ENCODE results near the gene LIN37. TPM values are rescaled to one million over a fixed set of nuclear protein-coding genes. Genes with fewer than 3 reads are reported as not detected.
A peak's percentile ranks its signal among the peaks of the same experiment; 100 is the strongest.

The LIN37 gene
- total and polyA plus RNA-seq, 8 donors, result 1.7 to 44.0 (median 4.5) TPM

DNA sequence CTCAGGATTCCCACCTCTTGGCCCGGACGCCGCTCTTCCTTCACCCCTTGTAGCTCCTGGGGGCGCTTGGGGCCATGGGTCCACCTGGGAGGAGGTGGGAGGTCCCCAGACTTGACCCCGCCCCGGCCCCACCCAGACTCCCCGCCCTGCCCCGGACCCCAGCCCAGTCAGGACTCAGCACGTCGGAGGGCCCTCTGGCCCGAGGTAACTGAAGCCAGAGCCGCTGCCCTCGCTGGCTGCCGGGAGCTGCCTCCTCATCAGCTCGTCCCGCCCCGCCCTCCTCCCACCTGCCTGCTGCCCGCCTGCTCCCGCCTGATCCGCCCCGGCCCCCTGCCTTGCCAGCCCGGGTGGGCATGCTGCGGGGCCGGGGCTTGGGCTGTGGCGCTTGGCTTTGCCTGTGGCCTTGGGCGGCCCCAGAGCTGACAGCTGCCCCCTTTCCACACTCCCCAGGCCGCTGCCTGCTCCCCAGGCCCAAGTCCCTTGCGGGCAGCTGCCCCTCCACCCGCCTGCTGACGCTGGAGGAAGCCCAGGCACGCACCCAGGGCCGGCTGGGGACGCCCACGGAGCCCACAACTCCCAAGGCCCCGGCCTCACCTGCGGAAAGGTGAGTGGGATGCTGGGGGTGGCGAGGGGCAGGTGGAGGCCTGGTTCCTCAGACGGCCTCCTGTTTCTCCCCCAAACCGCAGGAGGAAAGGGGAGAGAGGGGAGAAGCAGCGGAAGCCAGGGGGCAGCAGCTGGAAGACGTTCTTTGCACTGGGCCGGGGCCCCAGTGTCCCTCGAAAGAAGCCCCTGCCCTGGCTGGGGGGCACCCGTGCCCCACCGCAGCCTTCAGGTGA is 36.3 kb downstream of the LIN37 start:
- ATAC-seq, result peak in 1 of 4 donors; percentile 19
- H3K27me3 ChIP-seq, result no peaks in the 10 kb centered on the region
- peak in 1 of 6 donors; percentile 72 for DNase-seq
- H3K36me3 ChIP-seq, result no peaks in the 10 kb centered on the region
- H3K4me1 ChIP-seq, result no peaks in the 10 kb centered on the region
- TF ChIP-seq, protein P1, sequence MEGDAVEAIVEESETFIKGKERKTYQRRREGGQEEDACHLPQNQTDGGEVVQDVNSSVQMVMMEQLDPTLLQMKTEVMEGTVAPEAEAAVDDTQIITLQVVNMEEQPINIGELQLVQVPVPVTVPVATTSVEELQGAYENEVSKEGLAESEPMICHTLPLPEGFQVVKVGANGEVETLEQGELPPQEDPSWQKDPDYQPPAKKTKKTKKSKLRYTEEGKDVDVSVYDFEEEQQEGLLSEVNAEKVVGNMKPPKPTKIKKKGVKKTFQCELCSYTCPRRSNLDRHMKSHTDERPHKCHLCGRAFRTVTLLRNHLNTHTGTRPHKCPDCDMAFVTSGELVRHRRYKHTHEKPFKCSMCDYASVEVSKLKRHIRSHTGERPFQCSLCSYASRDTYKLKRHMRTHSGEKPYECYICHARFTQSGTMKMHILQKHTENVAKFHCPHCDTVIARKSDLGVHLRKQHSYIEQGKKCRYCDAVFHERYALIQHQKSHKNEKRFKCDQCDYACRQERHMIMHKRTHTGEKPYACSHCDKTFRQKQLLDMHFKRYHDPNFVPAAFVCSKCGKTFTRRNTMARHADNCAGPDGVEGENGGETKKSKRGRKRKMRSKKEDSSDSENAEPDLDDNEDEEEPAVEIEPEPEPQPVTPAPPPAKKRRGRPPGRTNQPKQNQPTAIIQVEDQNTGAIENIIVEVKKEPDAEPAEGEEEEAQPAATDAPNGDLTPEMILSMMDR (IDR thresholded peaks at IDR 0.05), result no peak
- H3K9me3 ChIP-seq, result no peaks in the 10 kb centered on the region
- H3K27ac ChIP-seq, result no peak overlapping the region
- FAIRE-seq, result no peak
- no peak overlapping the region for H3K4me3 ChIP-seq
- WGBS, 2 donors, result 85 to 86% methylated on average over 31 to 45 of the region's 45 CpGs
- intact Hi-C loops (cut with DNase I), result no loop called here

DNA sequence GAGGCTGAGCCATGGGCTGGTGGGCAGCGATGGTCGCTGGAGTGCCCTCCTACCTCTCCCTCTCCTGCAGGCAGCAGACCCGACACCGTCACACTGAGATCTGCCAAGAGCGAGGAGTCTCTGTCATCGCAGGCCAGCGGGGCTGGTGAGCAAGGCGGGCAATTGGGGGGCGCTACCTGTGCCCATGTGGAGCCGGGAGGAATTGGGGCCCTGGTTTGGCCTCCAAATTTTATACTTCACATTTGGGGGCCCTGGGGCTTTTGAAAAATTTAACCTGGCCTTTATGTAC is 36.9 kb downstream of the LIN37 start:
- 93 to 94% methylated on average over 10 of the region's 10 CpGs for WGBS, 2 donors
- Histone ChIP-seq H3K9me3 (no peaks in the 10 kb centered on the region), H3K4me1 (no peaks in the 10 kb centered on the region), H3K4me3 (no peak overlapping the region), H3K27ac (no peak overlapping the region), H3K36me3 (no peaks in the 10 kb centered on the region), H3K27me3 (no peaks in the 10 kb centered on the region)
- DNase-seq (no peak), FAIRE-seq (no peak), ATAC-seq (no peak)
- intact Hi-C loops (cut with DNase I), result no loop called here
- TF ChIP-seq, protein P1 (IDR thresholded peaks at IDR 0.05), result no peak

DNA sequence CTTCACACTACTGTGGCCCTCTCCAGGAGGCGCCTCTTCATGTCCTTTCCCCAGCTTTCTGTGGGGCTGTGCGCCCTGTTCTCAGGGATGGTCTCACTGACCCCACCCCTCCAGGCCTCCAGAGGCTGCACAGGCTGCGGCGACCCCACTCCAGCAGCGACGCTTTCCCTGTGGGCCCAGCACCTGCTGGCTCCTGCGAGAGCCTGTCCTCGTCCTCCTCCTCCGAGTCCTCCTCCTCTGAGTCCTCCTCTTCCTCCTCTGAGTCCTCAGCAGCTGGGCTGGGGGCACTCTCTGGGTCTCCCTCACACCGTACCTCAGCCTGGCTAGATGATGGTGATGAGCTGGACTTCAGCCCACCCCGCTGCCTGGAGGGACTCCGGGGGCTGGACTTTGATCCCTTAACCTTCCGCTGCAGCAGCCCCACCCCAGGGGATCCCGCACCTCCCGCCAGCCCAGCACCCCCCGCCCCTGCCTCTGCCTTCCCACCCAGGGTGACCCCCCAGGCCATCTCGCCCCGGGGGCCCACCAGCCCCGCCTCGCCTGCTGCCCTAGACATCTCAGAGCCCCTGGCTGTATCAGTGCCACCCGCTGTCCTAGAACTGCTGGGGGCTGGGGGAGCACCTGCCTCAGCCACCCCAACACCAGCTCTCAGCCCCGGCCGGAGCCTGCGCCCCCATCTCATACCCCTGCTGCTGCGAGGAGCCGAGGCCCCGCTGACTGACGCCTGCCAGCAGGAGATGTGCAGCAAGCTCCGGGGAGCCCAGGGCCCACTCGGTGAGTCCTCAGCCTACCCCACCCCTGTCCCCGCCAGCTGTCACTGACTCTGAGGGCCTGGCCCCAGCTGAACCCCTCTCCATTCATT is 38.2 kb downstream of the LIN37 start:
- no peak overlapping the region for H3K4me3 ChIP-seq
- TF ChIP-seq, protein P1 (IDR thresholded peaks at IDR 0.05), result no peak
- intact Hi-C loops (cut with DNase I), result no loop called here
- no peaks in the 10 kb centered on the region for H3K27me3 ChIP-seq
- ATAC-seq (no peak), DNase-seq (peak in 2 of 6 donors; percentile 31 to 74), FAIRE-seq (no peak)
- H3K27ac ChIP-seq, result no peak overlapping the region
- no peaks in the 10 kb centered on the region for H3K36me3 ChIP-seq
- H3K9me3 ChIP-seq, result no peaks in the 10 kb centered on the region
- H3K4me1 ChIP-seq, result peaks cover 0 to 4% (median 0%) of the 10 kb centered on the region in 3 donors
- 87 to 88% methylated on average over 26 to 31 of the region's 31 CpGs for WGBS, 2 donors

DNA sequence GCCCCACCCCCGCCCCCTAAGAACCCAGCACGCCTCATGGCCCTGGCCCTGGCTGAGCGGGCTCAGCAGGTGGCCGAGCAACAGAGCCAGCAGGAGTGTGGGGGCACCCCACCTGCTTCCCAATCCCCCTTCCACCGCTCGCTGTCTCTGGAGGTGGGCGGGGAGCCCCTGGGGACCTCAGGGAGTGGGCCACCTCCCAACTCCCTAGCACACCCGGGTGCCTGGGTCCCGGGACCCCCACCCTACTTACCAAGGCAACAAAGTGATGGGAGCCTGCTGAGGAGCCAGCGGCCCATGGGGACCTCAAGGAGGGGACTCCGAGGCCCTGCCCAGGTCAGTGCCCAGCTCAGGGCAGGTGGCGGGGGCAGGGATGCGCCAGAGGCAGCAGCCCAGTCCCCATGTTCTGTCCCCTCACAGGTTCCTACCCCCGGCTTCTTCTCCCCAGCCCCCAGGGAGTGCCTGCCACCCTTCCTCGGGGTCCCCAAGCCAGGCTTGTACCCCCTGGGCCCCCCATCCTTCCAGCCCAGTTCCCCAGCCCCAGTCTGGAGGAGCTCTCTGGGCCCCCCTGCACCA is 38.9 kb downstream of the LIN37 start:
- intact Hi-C loops (cut with DNase I), result no loop called here
- DNase-seq (peak in 3 of 6 donors; percentile 25 to 78 (median 51)), ATAC-seq (no peak), FAIRE-seq (no peak)
- TF ChIP-seq, protein P1 (IDR thresholded peaks at IDR 0.05), result no peak
- no peak overlapping the region for H3K27ac ChIP-seq
- no peaks in the 10 kb centered on the region for H3K27me3 ChIP-seq
- H3K36me3 ChIP-seq, result no peaks in the 10 kb centered on the region
- no peaks in the 10 kb centered on the region for H3K9me3 ChIP-seq
- WGBS, 2 donors, result 90 to 92% methylated on average over 15 of the region's 15 CpGs
- H3K4me3 ChIP-seq, result no peak overlapping the region
- H3K4me1 ChIP-seq, result peaks cover 0 to 4% (median 0%) of the 10 kb centered on the region in 3 donors
